Osteoblast (primary cell): ENCODE measurements around the gene PRR5L. TPM values are rescaled to one million over a fixed set of nuclear protein-coding genes. Genes with fewer than 3 reads are reported as not detected.

Source experiments
- DNase-seq: peaks from one replicate; pipeline ENCODE4 v3.0.0; 2011; ENCODE audit warnings: low spot score, mixed read lengths; ENCODE audit not compliant: insufficient read length; ENCODE audit errors: missing footprints
- H2AFZ ChIP-seq: 2 replicates; pipeline ENCODE4 v1.6.0; 2011; ENCODE audit warnings: mild to moderate bottlenecking, low read length
- H3K27ac ChIP-seq: 2 replicates; pipeline ENCODE4 v1.5.1; 2011; ENCODE audit warnings: mild to moderate bottlenecking, low read depth, low read length, moderate library complexity
- H3K27me3 ChIP-seq: 2 replicates; pipeline ENCODE4 v1.6.0; 2012; ENCODE audit warnings: mild to moderate bottlenecking, control low read depth, inconsistent platforms, low read length, moderate library complexity; ENCODE audit not compliant: insufficient read depth
- H3K36me3 ChIP-seq: 2 replicates; pipeline ENCODE4 v1.5.1; 2011; ENCODE audit warnings: mild to moderate bottlenecking, low read length, control low read depth, moderate library complexity; ENCODE audit not compliant: insufficient read depth
- H3K4me1 ChIP-seq: 2 replicates; pipeline ENCODE4 v1.5.1; 2011; ENCODE audit warnings: mild to moderate bottlenecking, low read length, control low read depth, moderate library complexity; ENCODE audit not compliant: insufficient read depth
- H3K4me2 ChIP-seq: 2 replicates; pipeline ENCODE4 v1.6.0; 2011; ENCODE audit warnings: mild to moderate bottlenecking, low read length; ENCODE audit not compliant: insufficient read depth
- H3K4me3 ChIP-seq: fragments of 200-600 bp; sonication (generic); 3 replicates; pipeline ENCODE4 v1.5.1; 2012; ENCODE audit warnings: mild to moderate bottlenecking, low read length, inconsistent platforms; ENCODE audit not compliant: insufficient read depth
- H3K79me2 ChIP-seq: 2 replicates; pipeline ENCODE4 v1.6.0; 2012; ENCODE audit warnings: mild to moderate bottlenecking, low read length, control low read depth, inconsistent platforms; ENCODE audit not compliant: insufficient read depth
- H3K9me3 ChIP-seq: 2 replicates; pipeline ENCODE4 v1.5.1; 2011; ENCODE audit warnings: low read depth, low read length, control low read depth
- H4K20me1 ChIP-seq: 2 replicates; pipeline ENCODE4 v1.6.0; 2012; ENCODE audit warnings: mild to moderate bottlenecking, low read length, control low read depth; ENCODE audit not compliant: insufficient read depth
- CTCF ChIP-seq: IDR thresholded peaks from 2 replicates; pipeline ENCODE4 v1.5.1; 2011; ENCODE audit warnings: mild to moderate bottlenecking, low read depth, low read length, moderate library complexity; ENCODE audit errors: extremely low read depth
- total RNA-seq: library from RNA; depleted of rRNA; stranded (reverse); fragments of >200 nt; gene quantifications from 2 replicates; pipeline ENCODE4 v1.2.3, GENCODE V29; 2012

Gene PRR5L
- total RNA-seq, 1 donor: 9.8 TPM

- Histone ChIP-seq H4K20me1 (peaks cover 26% of the 10 kb centered on the region), H2AFZ (no peak overlapping the region), H3K4me1 (no peaks in the 10 kb centered on the region), H3K27ac (no peak overlapping the region), H3K9me3 (no peaks in the 10 kb centered on the region), H3K4me2 (no peak overlapping the region), H3K27me3 (no peaks in the 10 kb centered on the region), H3K36me3 (no peaks in the 10 kb centered on the region), H3K79me2 (peaks cover 38% of the 10 kb centered on the region), H3K4me3 (no peak overlapping the region)
- no peak for TF ChIP-seq CTCF
- peak; percentile 6 for DNase-seq
Measured at GRCh38 chr11:36280531-36280930, 15.6 kb upstream of the PRR5L start.

GRCh38 chr11:36281850-36282249 is 14.2 kb upstream of the PRR5L start:
- no peak overlapping the region for H3K27ac ChIP-seq
- H3K4me1 ChIP-seq: no peaks in the 10 kb centered on the region
- no peak overlapping the region for H2AFZ ChIP-seq
- no peak overlapping the region for H3K4me3 ChIP-seq
- no peaks in the 10 kb centered on the region for H3K27me3 ChIP-seq
- H3K79me2 ChIP-seq: peaks cover 48% of the 10 kb centered on the region
- TF ChIP-seq CTCF: no peak
- no peak for DNase-seq
- no peaks in the 10 kb centered on the region for H3K36me3 ChIP-seq
- H4K20me1 ChIP-seq: peaks cover 32% of the 10 kb centered on the region
- H3K4me2 ChIP-seq: no peak overlapping the region
- no peaks in the 10 kb centered on the region for H3K9me3 ChIP-seq

- Histone ChIP-seq H3K79me2 (peaks cover 49% of the 10 kb centered on the region), H4K20me1 (peaks cover 32% of the 10 kb centered on the region), H3K4me1 (no peaks in the 10 kb centered on the region), H3K27me3 (no peaks in the 10 kb centered on the region), H3K4me3 (no peak overlapping the region), H3K9me3 (no peaks in the 10 kb centered on the region), H2AFZ (no peak overlapping the region), H3K27ac (no peak overlapping the region), H3K36me3 (no peaks in the 10 kb centered on the region), H3K4me2 (no peak overlapping the region)
- TF ChIP-seq CTCF: no peak
- DNase-seq: no peak
Measured at GRCh38 chr11:36282926-36283325, 13.2 kb upstream of the PRR5L start.

GRCh38 chr11:36288442-36289225 is 7.5 kb upstream of the PRR5L start:
- H3K27me3 ChIP-seq: no peaks in the 10 kb centered on the region
- peaks cover 7% of the 10 kb centered on the region for H3K4me1 ChIP-seq
- peak overlapping the region; percentile 83 for H3K4me3 ChIP-seq
- peak overlapping the region; percentile 66 for H3K27ac ChIP-seq
- peaks cover 37% of the 10 kb centered on the region for H3K79me2 ChIP-seq
- H3K9me3 ChIP-seq: no peaks in the 10 kb centered on the region
- H3K4me2 ChIP-seq: peak overlapping the region; percentile 99
- peaks cover 14% of the 10 kb centered on the region for H4K20me1 ChIP-seq
- TF ChIP-seq CTCF: no peak
- peak; percentile 14 for DNase-seq
- H3K36me3 ChIP-seq: no peaks in the 10 kb centered on the region
- H2AFZ ChIP-seq: peak overlapping the region; percentile 99
